HL-60 (cell line): ENCODE measurements around the gene SLC25A2.

ENCODE experiments used
- DNase-seq, 2 experiments: peaks; one replicate each; pipeline ENCODE4 v3.0.0-alpha.2; 2010 to 2020; ENCODE audit warnings: low read depth in 1 of 2, low spot score in 1 of 2
- H3K27ac ChIP-seq: fragments of 250-450 bp; sonication (Bioruptor Pico); replicated peaks from 2 replicates; pipeline ENCODE4 v1.5.1; 2020; ENCODE audit warnings: mild to moderate bottlenecking, moderate library complexity
- H3K27me3 ChIP-seq: fragments of 250-450 bp; sonication (Bioruptor Pico); 2 replicates; pipeline ENCODE4 v1.5.1; 2021; ENCODE audit warnings: mild to moderate bottlenecking, moderate library complexity; ENCODE audit not compliant: insufficient read depth, poor library complexity, severe bottlenecking
- H3K4me3 ChIP-seq: replicated peaks from 2 replicates; pipeline ENCODE4 v1.5.1; 2011; ENCODE audit warnings: mild to moderate bottlenecking, control low read depth, low read length; ENCODE audit not compliant: insufficient read depth
- CTCF ChIP-seq: IDR thresholded peaks from one replicate; pipeline ENCODE4 v1.5.1; 2011; ENCODE audit warnings: low read length, control low read depth, inconsistent platforms; ENCODE audit not compliant: insufficient read depth
- GABPA ChIP-seq: IDR thresholded peaks from 2 replicates; pipeline ENCODE4 v1.6.1; 2012; ENCODE audit warnings: low read depth
- POLR2AphosphoS5 ChIP-seq: IDR thresholded peaks from 2 replicates; pipeline ENCODE4 v1.6.1; 2012; ENCODE audit warnings: low read depth
- REST ChIP-seq: IDR thresholded peaks from 2 replicates; pipeline ENCODE4 v1.6.1; 2012; ENCODE audit warnings: low read depth; ENCODE audit not compliant: insufficient replicate concordance
- SPI1 ChIP-seq: IDR thresholded peaks from 2 replicates; pipeline ENCODE4 v1.6.1; 2012; ENCODE audit warnings: low read depth, mild to moderate bottlenecking, borderline replicate concordance

Gene SLC25A2

GRCh38 chr5:141306630-141307029, 2.8 kb upstream of the SLC25A2 start:
- Histone ChIP-seq H3K4me3 (no peak overlapping the region), H3K27me3 (no peaks in the 10 kb centered on the region), H3K27ac (no peak overlapping the region)
- DNase-seq: no peak
- TF ChIP-seq GABPA (no peak), SPI1 (no peak), POLR2AphosphoS5 (no peak), REST (no peak), CTCF (no peak)

GRCh38 chr5:141298376-141298775, 5.5 kb downstream of the SLC25A2 start:
- H3K4me3 ChIP-seq: no peak overlapping the region
- no peak for DNase-seq
- no peaks in the 10 kb centered on the region for H3K27me3 ChIP-seq
- no peak for TF ChIP-seq CTCF
- no peak for TF ChIP-seq SPI1
- TF ChIP-seq GABPA: no peak
- TF ChIP-seq POLR2AphosphoS5: no peak
- no peak for TF ChIP-seq REST
- H3K27ac ChIP-seq: no peak overlapping the region

- Histone ChIP-seq H3K27me3 (no peaks in the 10 kb centered on the region), H3K4me3 (no peak overlapping the region), H3K27ac (no peak overlapping the region)
- DNase-seq: no peak
- TF ChIP-seq GABPA (no peak), CTCF (no peak), SPI1 (no peak), POLR2AphosphoS5 (no peak), REST (no peak)
Observed at GRCh38 chr5:141272906-141273305, 30.9 kb downstream of the SLC25A2 start.
